Measurements from ENCODE around the gene LEMD2.

- TF ChIP-seq EZH2 (IDR thresholded peaks at IDR 0.05), result no peak
- no peak for TF ChIP-seq POLR2AphosphoS5 (IDR thresholded peaks at IDR 0.05; ENCODE audit: borderline replicate concordance, low read depth, low read length)
- no peak for TF ChIP-seq FOXP2 (optimal IDR thresholded peaks at IDR 0.05; ENCODE audit: control extremely low read depth, extremely low read length, insufficient read depth)
Measured at GRCh38 chr6:33779895-33780294, 9.0 kb downstream of the LEMD2 start.

Data from SK-N-MC (cell line).